MCF 10A (cell line): ENCODE data around the gene TWSG1. TPM values are rescaled to one million over a fixed set of nuclear protein-coding genes. Genes with fewer than 3 reads are reported as not detected.
"Not testable (repeated sequence)": the region's sequence is repeated elsewhere in the genome, so short reads cannot be mapped to it uniquely, and the experiment has no call there.

Experiments used
- BruUV-seq: library from RNA; stranded (reverse); fragments of 400-500 nt; replicated peaks from 2 replicates; lab custom pipeline; 2021; lab: Mats Ljungman, UMichigan
- CTCF ChIA-PET: fragments of 300-600 bp; sonication (Branson Sonifier 250); formaldehyde crosslinking; extraction: SDS; loops from one replicate; lab custom pipeline; 2021; ENCODE audit warnings: antibody characterized with exemption, inconsistent platforms; lab: Yijun Ruan, JAX
- POLR2A ChIA-PET: fragments of 300-600, 350-650 bp; sonication (Branson Sonifier 250); formaldehyde crosslinking; extraction: SDS; loops from one replicate; lab custom pipeline; 2020; ENCODE audit warnings: antibody characterized with exemption, inconsistent platforms; lab: Yijun Ruan, JAX
- DNase-seq: peaks from one replicate; pipeline ENCODE4 v3.0.0-alpha.2; 2018; ENCODE audit not compliant: unreplicated experiment
- H3K27ac Mint-ChIP-seq: one replicate; pipeline ENCODE4 v1.8.0; 2022; ENCODE audit warnings: mild to moderate bottlenecking, low read depth, mixed read lengths; ENCODE audit not compliant: unreplicated experiment
- H3K27me3 Mint-ChIP-seq: one replicate; pipeline ENCODE4 v1.8.0; 2022; ENCODE audit warnings: mixed read lengths; ENCODE audit not compliant: insufficient read depth, unreplicated experiment
- H3K36me3 Mint-ChIP-seq: one replicate; pipeline ENCODE4 v1.8.0; 2022; ENCODE audit warnings: mild to moderate bottlenecking, moderate library complexity, mixed read lengths; ENCODE audit not compliant: insufficient read depth, unreplicated experiment
- H3K4me1 Mint-ChIP-seq: one replicate; pipeline ENCODE4 v1.8.0; 2022; ENCODE audit warnings: mixed read lengths; ENCODE audit not compliant: insufficient read depth, unreplicated experiment
- H3K4me3 Mint-ChIP-seq: one replicate; pipeline ENCODE4 v1.8.0; 2022; ENCODE audit warnings: mild to moderate bottlenecking, moderate library complexity, mixed read lengths; ENCODE audit not compliant: unreplicated experiment
- H3K9me3 Mint-ChIP-seq: one replicate; pipeline ENCODE4 v1.8.0; 2022; ENCODE audit warnings: mixed read lengths; ENCODE audit not compliant: unreplicated experiment
- intact Hi-C: fragments of 100-400 bp; cut with micrococcal nuclease; formaldehyde crosslinking; loops from 2 replicates; pipeline ENCODE4 v1.14.1; 2022
- total RNA-seq: library from RNA; stranded (reverse); gene quantifications from 2 replicates; pipeline ENCODE4 v1.2.3, GENCODE V29; 2022
- TF ChIP-seq, protein P1 (sequence below): fragments of 200-600 bp; IDR thresholded peaks from one replicate; pipeline ENCODE4 v1.8.0; 2022; ENCODE audit warnings: antibody characterized with exemption, mild to moderate bottlenecking; ENCODE audit not compliant: unreplicated experiment

The TWSG1 gene
- total RNA-seq, 1 experiment from 2014 or later = 26.0 TPM

DNA sequence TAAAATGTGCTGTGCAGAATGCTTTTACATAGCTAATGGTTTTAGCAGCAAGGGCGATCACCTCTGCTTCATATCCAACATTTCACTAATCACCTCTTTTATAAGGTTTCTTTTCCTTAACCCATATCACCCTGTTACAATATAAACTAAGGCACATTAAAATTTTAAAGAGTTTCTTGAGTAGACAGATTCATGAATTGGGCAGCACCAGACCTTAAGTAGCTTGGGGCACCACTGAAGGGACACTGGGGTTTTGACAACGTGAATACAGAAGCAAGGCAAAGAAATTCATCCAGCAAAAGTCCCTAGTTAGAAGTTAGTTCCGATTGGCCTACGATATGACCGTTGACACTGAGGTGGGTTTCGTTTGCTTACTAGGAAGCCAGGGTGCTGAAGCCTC is 96.7 kb downstream of the TWSG1 start:
- intact Hi-C loops = no loop called here
- POLR2A ChIA-PET = no interaction called here
- H3K27ac Mint-ChIP-seq = no peak overlapping the region
- TF ChIP-seq, protein P1, sequence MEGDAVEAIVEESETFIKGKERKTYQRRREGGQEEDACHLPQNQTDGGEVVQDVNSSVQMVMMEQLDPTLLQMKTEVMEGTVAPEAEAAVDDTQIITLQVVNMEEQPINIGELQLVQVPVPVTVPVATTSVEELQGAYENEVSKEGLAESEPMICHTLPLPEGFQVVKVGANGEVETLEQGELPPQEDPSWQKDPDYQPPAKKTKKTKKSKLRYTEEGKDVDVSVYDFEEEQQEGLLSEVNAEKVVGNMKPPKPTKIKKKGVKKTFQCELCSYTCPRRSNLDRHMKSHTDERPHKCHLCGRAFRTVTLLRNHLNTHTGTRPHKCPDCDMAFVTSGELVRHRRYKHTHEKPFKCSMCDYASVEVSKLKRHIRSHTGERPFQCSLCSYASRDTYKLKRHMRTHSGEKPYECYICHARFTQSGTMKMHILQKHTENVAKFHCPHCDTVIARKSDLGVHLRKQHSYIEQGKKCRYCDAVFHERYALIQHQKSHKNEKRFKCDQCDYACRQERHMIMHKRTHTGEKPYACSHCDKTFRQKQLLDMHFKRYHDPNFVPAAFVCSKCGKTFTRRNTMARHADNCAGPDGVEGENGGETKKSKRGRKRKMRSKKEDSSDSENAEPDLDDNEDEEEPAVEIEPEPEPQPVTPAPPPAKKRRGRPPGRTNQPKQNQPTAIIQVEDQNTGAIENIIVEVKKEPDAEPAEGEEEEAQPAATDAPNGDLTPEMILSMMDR = no peak
- no peaks in the 10 kb centered on the region for H3K9me3 Mint-ChIP-seq
- no peak for DNase-seq
- no peak overlapping the region for H3K4me3 Mint-ChIP-seq
- H3K27me3 Mint-ChIP-seq = no peaks in the 10 kb centered on the region
- CTCF ChIA-PET = interaction anchor here (0.7 to 1.1 kb wide), 2 partner anchors 10 to 48 kb away, joined by 3 to 5 read pairs; no protein-coding TSS in a partner anchor
- peaks cover 12% of the 10 kb centered on the region for H3K4me1 Mint-ChIP-seq
- H3K36me3 Mint-ChIP-seq = no peaks in the 10 kb centered on the region
- BruUV-seq = no TSS peak

DNA sequence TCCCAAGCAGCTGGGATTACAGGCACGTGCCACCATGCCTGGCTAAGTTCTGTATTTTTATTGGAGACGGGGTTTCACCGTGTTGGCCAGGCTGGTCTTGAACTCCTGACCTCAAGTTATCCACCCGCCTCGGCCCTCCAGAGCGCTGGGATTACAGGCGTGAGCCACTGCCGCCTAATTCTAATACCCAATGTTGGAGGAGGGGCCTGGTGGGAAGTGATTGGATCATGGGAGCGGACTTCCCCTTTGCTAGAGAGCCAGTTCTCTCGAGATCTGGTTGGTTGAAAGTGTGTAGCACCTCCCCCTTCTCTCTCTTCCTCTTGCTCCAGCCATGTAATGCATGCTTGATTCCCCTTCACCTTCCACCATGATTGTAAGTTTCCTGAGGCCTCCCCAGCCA is 98.5 kb downstream of the TWSG1 start:
- CTCF ChIA-PET, H3K27ac Mint-ChIP-seq, intact Hi-C loops, H3K4me3 Mint-ChIP-seq, POLR2A ChIA-PET, H3K27me3 Mint-ChIP-seq, BruUV-seq, H3K9me3 Mint-ChIP-seq, DNase-seq, H3K36me3 Mint-ChIP-seq: not testable (repeated sequence)
- peaks cover 12% of the 10 kb centered on the region for H3K4me1 Mint-ChIP-seq

DNA sequence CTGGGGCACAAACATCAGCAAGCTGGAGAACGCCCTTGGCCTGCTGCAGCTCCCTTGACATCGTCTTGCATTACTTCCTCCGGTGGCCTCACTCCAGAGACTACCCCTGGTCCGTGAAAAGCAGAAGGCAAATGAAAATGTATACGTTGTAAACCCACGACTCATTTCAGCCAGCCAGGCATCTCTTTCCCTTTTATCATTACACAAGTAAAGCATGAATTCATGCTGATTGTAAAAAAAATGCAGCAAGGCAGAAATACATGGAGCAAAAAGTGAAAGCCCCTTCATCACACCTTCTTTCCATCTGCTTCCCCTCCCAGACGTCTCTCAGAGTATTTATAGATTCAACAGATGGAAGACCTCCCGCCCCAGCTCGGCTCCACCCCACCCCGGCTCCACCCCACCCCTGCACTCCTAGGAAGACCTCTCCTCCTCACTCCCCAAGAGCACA is 99.1 kb downstream of the TWSG1 start:
- Mint-ChIP-seq H3K4me3 (no peak overlapping the region), H3K36me3 (no peaks in the 10 kb centered on the region), H3K4me1 (peaks cover 10% of the 10 kb centered on the region), H3K9me3 (no peaks in the 10 kb centered on the region), H3K27ac (no peak overlapping the region), H3K27me3 (no peaks in the 10 kb centered on the region)
- TF ChIP-seq, protein P1 = no peak
- POLR2A ChIA-PET = no interaction called here
- BruUV-seq = no TSS peak
- intact Hi-C loops = no loop called here
- DNase-seq = no peak
- CTCF ChIA-PET = no interaction called here

DNA sequence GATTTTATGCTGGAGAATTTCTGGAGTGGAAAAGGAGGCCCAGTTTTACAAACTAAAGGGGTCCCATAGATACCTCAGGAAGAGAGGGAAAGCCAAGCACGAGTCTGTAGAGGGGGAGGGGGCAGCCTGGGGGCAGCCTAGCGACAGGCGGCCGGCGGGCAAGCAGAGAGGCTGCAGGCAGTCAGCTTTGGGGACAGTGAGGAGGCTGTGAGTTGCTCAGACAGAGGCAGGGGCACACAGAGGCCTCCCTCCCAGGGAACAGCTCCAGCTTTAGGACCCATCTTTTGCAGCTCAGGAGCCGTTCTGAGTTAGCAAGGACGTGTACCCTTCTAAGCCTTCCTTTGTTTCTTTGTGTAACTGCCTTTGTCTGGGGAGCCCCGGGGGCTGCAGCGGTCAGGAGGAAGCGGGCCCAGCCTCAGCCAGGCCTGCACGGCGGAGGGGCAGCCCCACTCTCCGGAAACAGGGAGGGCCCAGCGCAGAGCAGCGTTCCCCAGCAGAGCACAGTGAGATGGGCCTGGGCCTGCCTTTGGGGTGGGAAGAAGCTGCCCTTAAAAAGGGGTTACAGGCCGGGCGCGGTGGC is 99.6 kb downstream of the TWSG1 start:
- TF ChIP-seq, protein P1 = no peak
- no peaks in the 10 kb centered on the region for H3K9me3 Mint-ChIP-seq
- H3K27me3 Mint-ChIP-seq = no peaks in the 10 kb centered on the region
- H3K27ac Mint-ChIP-seq = no peak overlapping the region
- ChIA-PET POLR2A (no interaction called here), CTCF (interaction anchor here (0.6 kb wide), 1 partner anchor 164 kb away, joined by 4 read pairs; no protein-coding TSS in a partner anchor)
- no peak for DNase-seq
- BruUV-seq = no TSS peak
- H3K4me3 Mint-ChIP-seq = no peak overlapping the region
- H3K36me3 Mint-ChIP-seq = no peaks in the 10 kb centered on the region
- intact Hi-C loops = no loop called here
- H3K4me1 Mint-ChIP-seq = peaks cover 5% of the 10 kb centered on the region
